PC-9 (cell line): ENCODE data around the gene TMEM37. TPM values are rescaled to one million over a fixed set of nuclear protein-coding genes. Genes with fewer than 3 reads are reported as not detected.

ENCODE experiments used
- BruUV-seq: library from RNA; stranded (reverse); fragments of 400-500 nt; replicated peaks from 2 replicates; lab custom pipeline; 2021; lab: Mats Ljungman, UMichigan
- CTCF ChIA-PET: fragments of 300-600 bp; sonication (Branson Sonifier 250); formaldehyde crosslinking; loops from one replicate; lab custom pipeline; 2022; ENCODE audit warnings: antibody characterized with exemption; lab: Charles Lee
- POLR2A ChIA-PET: fragments of 300-600 bp; sonication (Branson Sonifier 250); formaldehyde crosslinking; loops from one replicate; lab custom pipeline; 2022; ENCODE audit warnings: antibody characterized with exemption; ENCODE audit not compliant: unreplicated experiment; lab: Charles Lee
- DNase-seq, 2 experiments: peaks; one replicate each; pipeline versions ENCODE4 v3.0.0 to v3.0.0-alpha.2; 2015 to 2022; ENCODE audit warnings: mixed read lengths in 1 of 2
- H2AFZ ChIP-seq: fragments of 200-600 bp; sonication (generic); 2 replicates; pipeline ENCODE4 v1.8.1; 2017; ENCODE audit warnings: antibody characterized with exemption
- H3F3A ChIP-seq: fragments of 200-600 bp; sonication (generic); 2 replicates; pipeline ENCODE4 v1.8.1; 2017; ENCODE audit warnings: antibody characterized with exemption, mild to moderate bottlenecking, low read depth; ENCODE audit not compliant: insufficient read depth
- H3K27ac ChIP-seq: fragments of 200-600 bp; sonication (generic); 2 replicates; pipeline ENCODE4 v1.6.1; 2016; ENCODE audit warnings: mixed run types
- H3K27me3 ChIP-seq: fragments of 200-600 bp; sonication (generic); 2 replicates; pipeline ENCODE4 v1.6.1; 2016; ENCODE audit warnings: low read depth, mixed run types; ENCODE audit not compliant: insufficient read depth
- H3K36me3 ChIP-seq: fragments of 200-600 bp; sonication (generic); 2 replicates; pipeline ENCODE4 v1.6.1; 2016; ENCODE audit warnings: low read depth, mixed run types
- H3K4me1 ChIP-seq: fragments of 200-600 bp; sonication (generic); replicated peaks from 2 replicates; pipeline ENCODE4 v1.6.1; 2016; ENCODE audit warnings: mixed run types; ENCODE audit not compliant: insufficient read depth
- H3K4me2 ChIP-seq: fragments of 200-600 bp; sonication (generic); 2 replicates; pipeline ENCODE4 v1.6.1; 2017; ENCODE audit warnings: mixed run types
- H3K4me3 ChIP-seq: fragments of 200-600 bp; sonication (generic); 2 replicates; pipeline ENCODE4 v1.6.1; 2016; ENCODE audit warnings: mixed run types
- H3K79me2 ChIP-seq: fragments of 200-600 bp; sonication (generic); 2 replicates; pipeline ENCODE4 v1.6.1; 2017; ENCODE audit warnings: low read depth, mixed run types
- H3K9me2 ChIP-seq: fragments of 200-600 bp; sonication (generic); 2 replicates; pipeline ENCODE4 v1.8.1; 2017; ENCODE audit warnings: mild to moderate bottlenecking; ENCODE audit not compliant: insufficient read depth
- H3K9me3 ChIP-seq: fragments of 200-600 bp; sonication (generic); 2 replicates; pipeline ENCODE4 v1.8.1; 2016; ENCODE audit warnings: low read depth; ENCODE audit not compliant: insufficient read depth
- H4K20me1 ChIP-seq: fragments of 200-600 bp; sonication (generic); 2 replicates; pipeline ENCODE4 v1.8.1; 2017; ENCODE audit not compliant: insufficient read depth
- CTCF ChIP-seq: fragments of 200-600 bp; sonication (generic); conservative IDR thresholded peaks from 2 replicates; pipeline ENCODE4 v1.6.1; 2017; ENCODE audit warnings: mixed run types, antibody characterized with exemption, mild to moderate bottlenecking, moderate library complexity
- EZH2 ChIP-seq: fragments of 200-600 bp; sonication (generic); IDR thresholded peaks from 2 replicates; pipeline ENCODE4 v1.8.0; 2017; ENCODE audit warnings: antibody characterized with exemption, low read depth
- intact Hi-C: fragments of 100-400 bp; cut with micrococcal nuclease; formaldehyde crosslinking; loops from one replicate; pipeline ENCODE4 v1.10.0; 2022; ENCODE audit not compliant: unreplicated experiment
- total RNA-seq: library from RNA; stranded (reverse); gene quantifications from 2 replicates; pipeline ENCODE4 v1.2.3, GENCODE V29; 2021

TMEM37 gene
- total RNA-seq, 1 experiment from 2014 or later = 1.2 TPM

GRCh38 chr2:119478978-119479295 lies 47.3 kb downstream of the TMEM37 start:
- ChIA-PET POLR2A (no interaction called here), CTCF (no interaction called here)
- no peaks in the 10 kb centered on the region for H3F3A ChIP-seq
- no peak overlapping the region for H3K4me3 ChIP-seq
- H3K79me2 ChIP-seq = no peaks in the 10 kb centered on the region
- DNase-seq = no peak
- no peaks in the 10 kb centered on the region for H4K20me1 ChIP-seq
- no peak overlapping the region for H3K27ac ChIP-seq
- TF ChIP-seq CTCF (no peak), EZH2 (no peak)
- no peaks in the 10 kb centered on the region for H3K9me2 ChIP-seq
- BruUV-seq = no TSS peak
- no peaks in the 10 kb centered on the region for H3K9me3 ChIP-seq
- intact Hi-C loops = loop anchor here (5.0 kb wide), 1 partner anchor 187 kb away; no protein-coding TSS in a partner anchor
- H3K27me3 ChIP-seq = no peaks in the 10 kb centered on the region
- no peaks in the 10 kb centered on the region for H3K36me3 ChIP-seq
- H3K4me2 ChIP-seq = no peak overlapping the region
- no peak overlapping the region for H2AFZ ChIP-seq
- H3K4me1 ChIP-seq = no peaks in the 10 kb centered on the region

- no TSS peak for BruUV-seq
- POLR2A ChIA-PET = no interaction called here
Observed at GRCh38 chr2:119480184-119480583, 48.5 kb downstream of the TMEM37 start.

GRCh38 chr2:119480718-119481142 lies 49.1 kb downstream of the TMEM37 start:
- POLR2A ChIA-PET = no interaction called here

More at GRCh38 chr2:119480184-119480583, 48.5 kb downstream of the TMEM37 start:
- H3K4me2 ChIP-seq = no peak overlapping the region
- H3K36me3 ChIP-seq = no peaks in the 10 kb centered on the region
- H3K9me3 ChIP-seq = no peaks in the 10 kb centered on the region
- H4K20me1 ChIP-seq = no peaks in the 10 kb centered on the region
- H3K4me1 ChIP-seq = no peaks in the 10 kb centered on the region
- CTCF ChIA-PET = interaction anchor here (0.6 kb wide), 1 partner anchor 601 kb away, joined by 5 read pairs; no protein-coding TSS in a partner anchor
- DNase-seq = no peak
- TF ChIP-seq EZH2 (no peak), CTCF (no peak)
- no peaks in the 10 kb centered on the region for H3K79me2 ChIP-seq
- intact Hi-C loops = no loop called here
- H3K27ac ChIP-seq = no peak overlapping the region
- no peaks in the 10 kb centered on the region for H3F3A ChIP-seq
- no peaks in the 10 kb centered on the region for H3K27me3 ChIP-seq
- H2AFZ ChIP-seq = no peak overlapping the region
- H3K9me2 ChIP-seq = no peaks in the 10 kb centered on the region
- no peak overlapping the region for H3K4me3 ChIP-seq

More at GRCh38 chr2:119480718-119481142, 49.1 kb downstream of the TMEM37 start:
- H3K27me3 ChIP-seq = no peaks in the 10 kb centered on the region
- H3K9me3 ChIP-seq = no peaks in the 10 kb centered on the region
- no peak overlapping the region for H3K27ac ChIP-seq
- no peaks in the 10 kb centered on the region for H4K20me1 ChIP-seq
- DNase-seq = no peak
- no peaks in the 10 kb centered on the region for H3K36me3 ChIP-seq
- TF ChIP-seq CTCF (no peak), EZH2 (no peak)
- no peak overlapping the region for H3K4me2 ChIP-seq
- H3K9me2 ChIP-seq = no peaks in the 10 kb centered on the region
- H2AFZ ChIP-seq = no peak overlapping the region
- intact Hi-C loops = no loop called here
- H3K4me1 ChIP-seq = no peaks in the 10 kb centered on the region
- BruUV-seq = no TSS peak
- H3K79me2 ChIP-seq = no peaks in the 10 kb centered on the region
- H3F3A ChIP-seq = no peaks in the 10 kb centered on the region
- CTCF ChIA-PET = interaction anchor here (0.6 kb wide), 1 partner anchor 602 kb away, joined by 5 read pairs; no protein-coding TSS in a partner anchor
- H3K4me3 ChIP-seq = no peak overlapping the region
